ENCODE measurements around the gene USH2A.

GRCh38 chr1:216205176-216205575, 218.1 kb downstream of the USH2A start:
- no peak for TF ChIP-seq CTCF (conservative IDR thresholded peaks at IDR 0.05; ENCODE audit: low read depth, low read length)
- no peak for TF ChIP-seq EZH2 (IDR thresholded peaks at IDR 0.05; ENCODE audit: borderline replicate concordance, low read depth, low read length, poor library complexity, severe bottlenecking)

Measured in A673 (cell line).